ENCODE results near the gene HSPA8.
A peak's percentile ranks its signal among the peaks of the same experiment; 100 is the strongest.

Gene HSPA8

GRCh38 chr11:123069908-123070821 is 8.2 kb upstream of the HSPA8 start:
- peak; percentile 76 for DNase-seq

GRCh38 chr11:123065621-123066020 is 3.7 kb upstream of the HSPA8 start:
- DNase-seq: no peak

DNA sequence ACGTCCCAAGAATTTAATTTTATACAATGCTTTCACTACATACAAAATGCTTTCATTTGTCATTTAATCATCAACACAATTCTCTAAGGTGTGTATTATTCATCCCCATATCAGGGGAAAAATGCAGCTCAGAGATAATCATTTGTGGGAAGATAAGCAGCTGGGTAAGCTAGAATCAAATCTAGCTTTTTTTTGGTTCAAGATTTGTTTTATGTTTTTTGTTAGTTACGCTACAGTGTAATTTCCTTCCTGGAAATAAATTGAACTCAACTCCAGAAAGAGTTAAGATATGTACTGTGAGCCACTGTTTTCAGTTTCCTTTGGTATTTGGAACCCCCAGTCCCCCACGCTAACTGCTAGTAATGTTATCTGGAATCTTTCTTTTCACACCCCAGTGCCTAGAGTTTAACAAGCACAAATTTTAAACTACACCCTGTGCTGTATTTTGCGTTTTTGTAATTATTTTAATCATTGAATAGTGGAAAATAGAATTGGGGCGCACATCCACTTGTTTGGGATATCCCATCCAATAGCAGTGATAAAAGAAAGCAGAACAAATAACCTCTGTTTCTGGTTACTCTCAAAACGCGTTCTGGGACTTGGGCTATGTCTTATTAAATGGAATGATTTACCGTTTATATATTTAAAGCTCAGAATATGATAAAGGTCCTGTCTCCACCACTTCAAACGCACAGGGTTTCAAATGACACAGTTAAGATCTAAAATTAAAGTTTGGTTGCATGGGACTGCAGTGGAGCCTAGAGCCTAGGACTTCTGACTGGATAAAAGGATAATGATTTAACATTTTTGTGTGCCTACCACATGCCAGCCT is 2.1 kb upstream of the HSPA8 start:
- peak; percentile 60 for DNase-seq

DNA sequence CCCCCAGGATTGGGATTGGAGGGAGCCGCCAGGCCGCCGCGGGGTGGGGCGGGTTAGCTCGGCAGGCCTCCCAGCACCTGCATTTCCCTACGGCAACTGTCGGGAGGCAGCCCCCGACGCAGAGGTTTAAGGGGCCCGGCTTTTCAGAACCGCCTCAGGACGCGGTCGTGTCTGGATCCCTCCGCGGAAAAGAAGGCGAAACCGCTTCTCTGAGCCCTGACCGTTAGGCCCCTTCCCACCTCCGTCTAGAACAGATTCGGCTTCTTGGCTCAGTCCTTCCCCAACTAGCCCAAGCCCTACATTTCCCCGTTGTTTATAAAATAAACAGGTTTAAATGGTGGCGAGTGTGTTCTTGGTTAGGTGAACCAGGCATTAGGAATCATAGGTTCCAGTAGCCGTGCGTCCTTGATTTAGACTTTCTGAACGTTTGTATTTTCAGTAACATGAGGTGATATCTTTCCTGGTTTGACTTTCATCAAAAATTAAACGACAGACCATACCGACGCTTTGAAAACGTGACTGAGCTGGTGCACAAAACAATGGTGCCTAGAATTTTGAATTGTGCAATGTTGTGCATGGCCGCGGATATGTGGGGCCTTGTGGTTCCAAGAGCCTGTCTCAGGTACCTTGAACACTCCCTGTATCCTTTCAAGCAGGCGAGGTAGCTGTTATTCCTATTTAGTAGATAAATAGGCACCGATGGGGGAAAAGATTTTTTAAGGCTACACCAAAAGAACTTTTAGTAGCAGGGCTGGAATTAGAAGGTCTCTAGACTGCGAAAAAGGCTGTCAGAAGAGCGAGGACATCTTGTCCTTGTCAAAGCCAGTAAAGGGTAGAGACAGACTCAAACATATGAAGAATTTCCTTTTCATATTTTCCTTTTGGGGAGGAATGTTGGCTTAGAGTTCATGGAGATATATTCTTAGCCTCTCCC is 1.2 kb upstream of the HSPA8 start:
- DNase-seq: peak; percentile 61

- peak; percentile 99 for DNase-seq
Measured at GRCh38 chr11:123062158-123062891, 389 bp upstream of the HSPA8 start.

GRCh38 chr11:123060277-123061000 is 1.5 kb downstream of the HSPA8 start:
- DNase-seq: peak; percentile 41

DNA sequence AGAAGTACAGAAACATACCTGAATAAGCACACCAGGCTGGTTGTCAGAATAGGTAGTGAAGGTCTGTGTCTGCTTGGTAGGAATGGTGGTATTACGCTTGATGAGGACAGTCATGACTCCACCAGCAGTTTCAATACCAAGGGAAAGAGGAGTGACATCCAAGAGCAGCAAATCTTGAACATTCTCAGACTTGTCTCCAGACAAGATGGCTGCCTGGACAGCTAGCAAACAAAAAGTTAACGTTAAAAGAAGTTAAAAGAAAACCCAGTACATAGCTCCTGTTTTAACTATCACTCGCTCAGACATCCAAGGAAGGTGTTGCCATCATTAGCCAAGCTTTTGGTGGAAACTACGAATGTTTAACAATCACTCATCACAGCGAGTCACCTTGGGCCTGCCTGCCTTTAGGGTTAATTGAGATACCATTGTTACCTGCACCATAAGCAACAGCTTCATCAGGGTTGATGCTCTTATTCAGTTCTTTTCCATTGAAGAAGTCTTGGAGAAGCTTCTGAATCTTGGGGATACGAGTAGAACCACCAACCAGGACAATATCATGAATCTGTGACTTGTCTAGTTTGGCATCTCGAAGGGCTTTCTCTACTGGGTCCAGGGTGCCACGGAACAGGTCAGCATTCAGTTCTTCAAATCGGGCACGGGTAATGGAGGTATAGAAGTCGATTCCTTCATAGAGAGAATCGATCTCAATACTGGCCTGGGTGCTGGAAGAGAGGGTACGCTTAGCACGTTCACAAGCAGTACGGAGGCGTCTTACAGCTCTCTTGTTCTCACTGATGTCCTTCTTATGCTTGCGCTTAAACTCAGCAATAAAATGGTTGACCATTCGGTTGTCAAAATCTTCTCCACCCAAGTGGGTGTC is 2.7 kb downstream of the HSPA8 start:
- DNase-seq: peak; percentile 46

DNA sequence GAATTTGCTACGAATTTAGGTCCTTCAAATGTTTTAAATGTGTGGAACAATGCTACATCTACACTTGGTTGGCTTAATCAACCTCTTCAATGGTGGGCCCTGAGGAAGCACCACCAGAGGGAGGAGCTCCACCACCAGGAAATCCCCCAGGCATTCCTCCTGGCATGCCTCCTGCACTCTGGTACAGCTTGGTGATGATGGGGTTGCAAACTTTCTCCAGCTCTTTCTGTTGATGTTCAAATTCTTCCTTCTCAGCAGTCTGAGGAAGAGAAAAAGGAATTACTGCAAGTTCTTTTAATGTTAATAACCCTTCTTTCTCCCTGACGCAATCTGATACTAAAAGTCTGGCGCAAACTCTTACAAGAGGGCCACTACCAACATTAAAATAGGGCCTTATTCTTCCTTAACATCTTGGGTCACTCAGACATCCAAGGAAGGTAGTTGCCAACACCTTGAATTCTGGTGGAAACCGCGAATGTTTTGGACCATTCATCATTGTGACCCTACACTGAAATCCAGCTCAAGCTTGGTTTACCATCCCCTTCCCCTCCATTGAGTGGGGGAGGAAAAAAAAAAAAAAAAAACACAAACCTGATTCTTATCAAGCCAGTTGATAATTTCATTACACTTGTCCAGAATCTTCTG is 4.2 kb downstream of the HSPA8 start:
- peak; percentile 49 for DNase-seq

DNA sequence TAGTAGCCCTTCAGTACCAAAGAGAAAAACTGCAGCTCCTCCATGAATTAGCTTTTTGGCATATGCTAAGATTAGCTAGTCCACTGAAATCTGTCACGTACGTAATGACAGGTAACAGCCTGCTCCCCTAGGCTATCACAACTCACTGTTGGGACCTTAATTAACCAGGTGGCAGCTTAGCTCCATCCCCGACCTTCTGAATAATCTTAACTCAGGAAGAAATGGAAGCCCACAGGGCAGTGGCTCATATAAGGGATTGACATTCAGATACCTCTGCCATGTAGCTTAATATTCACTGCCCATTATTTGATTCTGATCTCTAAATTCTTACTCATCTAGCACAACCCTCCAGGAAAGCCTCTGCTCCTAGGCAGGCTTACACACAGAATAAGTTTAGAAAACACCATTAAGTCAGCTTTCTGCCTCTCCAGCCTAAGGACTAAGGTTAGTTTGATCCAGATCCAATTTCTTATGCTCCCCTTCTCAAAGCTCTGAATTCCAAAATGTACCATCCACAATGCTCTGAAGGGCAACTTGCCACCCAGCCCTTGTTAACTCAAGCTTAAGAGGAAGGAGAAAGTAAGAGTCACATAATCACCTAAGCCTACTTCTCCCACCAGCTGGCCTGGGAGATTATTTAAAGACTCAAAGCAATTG is 5.0 kb downstream of the HSPA8 start:
- peak; percentile 55 for DNase-seq

DNA sequence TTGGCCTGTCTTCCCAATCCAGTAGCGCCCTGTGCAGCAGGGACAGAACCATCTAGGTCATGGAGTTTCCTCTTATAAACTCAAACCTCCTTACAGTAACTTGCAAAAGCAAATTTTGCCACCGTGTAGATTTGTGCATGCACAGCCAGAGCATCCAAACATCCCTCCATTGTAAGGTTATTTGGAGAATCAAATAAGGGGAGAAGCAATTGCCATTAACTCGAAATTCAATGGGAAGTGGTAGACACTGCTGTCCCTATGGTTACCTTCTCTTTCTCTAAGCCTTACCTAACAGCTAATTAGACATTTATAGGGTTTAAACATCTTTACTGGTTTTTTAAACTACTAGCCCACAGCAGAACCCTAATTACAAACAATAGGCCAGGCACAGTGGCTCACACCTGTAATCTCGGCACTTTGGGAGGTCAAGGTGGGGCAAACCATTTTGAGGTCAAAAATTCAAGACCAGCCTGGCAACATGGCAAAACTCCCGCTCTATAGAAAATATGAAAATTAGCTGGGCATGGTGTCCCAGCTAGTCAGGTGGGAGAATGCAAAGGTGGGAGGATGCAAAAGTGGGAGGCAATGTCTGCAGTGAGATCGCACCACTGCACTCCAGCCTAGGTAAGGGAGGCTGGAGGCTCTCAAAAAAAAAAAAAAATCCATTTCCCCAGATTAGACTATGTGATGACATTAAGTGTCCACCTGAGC is 6.6 kb downstream of the HSPA8 start:
- peak; percentile 60 for DNase-seq

DNA sequence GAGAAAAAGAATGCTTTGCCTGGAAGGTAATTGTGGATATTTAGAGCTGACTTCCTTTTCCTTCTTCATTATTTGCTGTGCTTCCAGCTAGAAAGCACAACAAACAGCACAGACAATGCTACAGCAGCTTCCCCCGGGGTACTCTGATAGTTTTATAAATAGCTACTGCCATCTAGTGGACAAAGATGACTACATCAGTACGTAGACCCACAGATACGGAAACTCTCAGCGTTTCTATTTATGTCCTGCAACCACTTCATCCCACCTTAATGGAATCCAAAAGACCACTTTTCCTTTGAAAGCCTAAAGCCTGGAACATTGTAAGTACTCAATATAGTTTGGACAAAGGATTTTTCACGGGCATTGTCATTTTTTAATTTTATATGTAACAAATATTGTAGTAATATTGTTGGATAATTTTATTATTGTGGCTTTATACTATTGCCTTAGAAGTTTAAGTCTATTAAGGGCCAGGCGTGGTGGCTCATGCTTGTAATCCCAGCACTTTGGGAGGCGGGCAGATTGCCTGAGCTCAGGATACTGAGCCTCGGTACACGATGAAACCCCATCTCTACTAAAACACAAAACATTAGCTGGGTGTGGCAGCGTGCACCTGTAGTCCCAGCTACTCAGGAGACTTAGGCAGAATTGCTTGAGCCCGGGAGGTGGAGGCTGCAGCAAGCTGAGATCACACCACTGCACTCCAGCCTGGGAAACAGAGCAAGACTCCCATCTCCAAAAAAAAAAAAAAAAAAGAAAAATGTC is 7.5 kb downstream of the HSPA8 start:
- DNase-seq: peak; percentile 84

- DNase-seq: peak; percentile 66
Measured at GRCh38 chr11:123052901-123053721, 8.8 kb downstream of the HSPA8 start.

GRCh38 chr11:123051634-123052033 is 10.3 kb downstream of the HSPA8 start:
- DNase-seq: peak; percentile 58

- DNase-seq: peak; percentile 52
Measured at GRCh38 chr11:123051146-123051545, 10.8 kb downstream of the HSPA8 start.

DNA sequence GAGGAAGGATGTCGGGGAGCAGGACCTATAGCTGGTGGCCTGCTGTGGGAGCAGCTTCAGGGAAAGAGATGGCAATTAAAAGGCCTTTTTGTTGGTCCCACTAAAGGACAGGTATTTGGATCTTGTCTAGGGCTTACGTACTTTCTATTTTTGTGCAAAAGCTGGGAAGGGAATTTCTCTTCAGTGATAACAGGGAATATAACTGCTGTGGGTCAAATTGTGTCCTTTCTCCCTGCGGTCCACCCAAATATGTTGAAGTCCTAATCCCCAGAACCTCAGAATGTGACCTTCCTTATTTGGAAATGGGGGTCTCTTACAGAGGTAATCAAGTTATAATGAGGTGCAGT is 14.0 kb downstream of the HSPA8 start:
- peak; percentile 21 for DNase-seq

GRCh38 chr11:123047266-123047946 is 14.5 kb downstream of the HSPA8 start:
- DNase-seq: peak; percentile 20

Data from CD4-positive, alpha-beta T cell treated with Interleukin-10 for 1 hour (primary cell).